Calu3 (cell line): ENCODE results near the gene KRTAP5-6. TPM values are rescaled to one million over a fixed set of nuclear protein-coding genes. Genes with fewer than 3 reads are reported as not detected.

Source experiments
- BruUV-seq: library from RNA; stranded (reverse); fragments of 400-500 nt; replicated peaks from 2 replicates; lab custom pipeline; 2021; lab: Mats Ljungman, UMichigan
- CTCF ChIA-PET: fragments of 300-600 bp; sonication (Branson Sonifier 250); formaldehyde crosslinking; loops from one replicate; lab custom pipeline; 2022; ENCODE audit warnings: antibody characterized with exemption; lab: Charles Lee
- DNase-seq: peaks from one replicate; pipeline ENCODE4 v3.0.0; 2022
- H3K27ac Mint-ChIP-seq: one replicate; pipeline ENCODE4 v1.8.0; 2022; ENCODE audit warnings: mixed read lengths; ENCODE audit not compliant: unreplicated experiment
- H3K27me3 Mint-ChIP-seq: one replicate; pipeline ENCODE4 v1.8.0; 2022; ENCODE audit warnings: mixed read lengths; ENCODE audit not compliant: unreplicated experiment
- H3K36me3 Mint-ChIP-seq: one replicate; pipeline ENCODE4 v1.8.0; 2022; ENCODE audit warnings: mild to moderate bottlenecking, moderate library complexity, mixed read lengths; ENCODE audit not compliant: insufficient read depth, unreplicated experiment
- H3K4me1 Mint-ChIP-seq: one replicate; pipeline ENCODE4 v1.8.0; 2022; ENCODE audit warnings: mild to moderate bottlenecking, low read depth, mixed read lengths; ENCODE audit not compliant: unreplicated experiment
- H3K4me3 Mint-ChIP-seq: one replicate; pipeline ENCODE4 v1.8.0; 2022; ENCODE audit warnings: mild to moderate bottlenecking, low read depth, moderate library complexity, mixed read lengths; ENCODE audit not compliant: unreplicated experiment
- H3K9me3 Mint-ChIP-seq: one replicate; pipeline ENCODE4 v1.8.0; 2022; ENCODE audit warnings: low read depth, mixed read lengths; ENCODE audit not compliant: unreplicated experiment
- intact Hi-C: fragments of 100-400 bp; cut with micrococcal nuclease; formaldehyde crosslinking; loops from one replicate; pipeline ENCODE4 v1.10.0; 2022; ENCODE audit not compliant: unreplicated experiment
- total RNA-seq: library from RNA; stranded (reverse); gene quantifications from 2 replicates; pipeline ENCODE4 v1.2.3, GENCODE V29; 2022
- TF ChIP-seq, protein P1 (sequence below): fragments of 200-600 bp; IDR thresholded peaks from one replicate; pipeline ENCODE4 v1.8.0; 2022; ENCODE audit warnings: antibody characterized with exemption; ENCODE audit not compliant: unreplicated experiment

Gene KRTAP5-6
- total RNA-seq, 1 experiment from 2014 or later, result not detected

DNA sequence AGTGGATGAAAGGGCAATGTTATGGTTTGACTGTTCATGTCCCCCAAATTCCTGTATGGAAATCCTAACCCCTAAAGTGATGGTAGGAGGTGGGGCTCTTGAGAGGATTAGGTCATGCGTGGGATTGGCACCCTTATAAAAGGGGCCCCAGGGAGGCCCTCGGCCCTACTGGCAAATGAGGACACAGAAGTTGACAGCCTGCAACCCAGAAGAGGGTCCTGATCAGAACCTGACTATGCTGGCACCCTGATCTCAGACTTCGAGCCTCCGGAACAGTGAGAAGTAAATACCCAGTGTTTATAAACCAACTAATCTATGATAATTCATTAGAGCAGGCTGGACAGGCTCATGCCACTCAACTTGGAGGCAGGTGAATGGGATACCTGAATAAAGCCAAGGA, 44.7 kb downstream of the KRTAP5-6 start:
- Mint-ChIP-seq H3K27me3 (no peaks in the 10 kb centered on the region), H3K4me3 (no peak overlapping the region), H3K36me3 (peaks cover 22% of the 10 kb centered on the region), H3K9me3 (peaks cover under 1% of the 10 kb centered on the region), H3K27ac (no peak overlapping the region), H3K4me1 (no peaks in the 10 kb centered on the region)
- no peak for DNase-seq
- TF ChIP-seq, protein P1, sequence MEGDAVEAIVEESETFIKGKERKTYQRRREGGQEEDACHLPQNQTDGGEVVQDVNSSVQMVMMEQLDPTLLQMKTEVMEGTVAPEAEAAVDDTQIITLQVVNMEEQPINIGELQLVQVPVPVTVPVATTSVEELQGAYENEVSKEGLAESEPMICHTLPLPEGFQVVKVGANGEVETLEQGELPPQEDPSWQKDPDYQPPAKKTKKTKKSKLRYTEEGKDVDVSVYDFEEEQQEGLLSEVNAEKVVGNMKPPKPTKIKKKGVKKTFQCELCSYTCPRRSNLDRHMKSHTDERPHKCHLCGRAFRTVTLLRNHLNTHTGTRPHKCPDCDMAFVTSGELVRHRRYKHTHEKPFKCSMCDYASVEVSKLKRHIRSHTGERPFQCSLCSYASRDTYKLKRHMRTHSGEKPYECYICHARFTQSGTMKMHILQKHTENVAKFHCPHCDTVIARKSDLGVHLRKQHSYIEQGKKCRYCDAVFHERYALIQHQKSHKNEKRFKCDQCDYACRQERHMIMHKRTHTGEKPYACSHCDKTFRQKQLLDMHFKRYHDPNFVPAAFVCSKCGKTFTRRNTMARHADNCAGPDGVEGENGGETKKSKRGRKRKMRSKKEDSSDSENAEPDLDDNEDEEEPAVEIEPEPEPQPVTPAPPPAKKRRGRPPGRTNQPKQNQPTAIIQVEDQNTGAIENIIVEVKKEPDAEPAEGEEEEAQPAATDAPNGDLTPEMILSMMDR, result no peak
- BruUV-seq, result no TSS peak
- intact Hi-C loops, result no loop called here
- CTCF ChIA-PET, result no interaction called here

DNA sequence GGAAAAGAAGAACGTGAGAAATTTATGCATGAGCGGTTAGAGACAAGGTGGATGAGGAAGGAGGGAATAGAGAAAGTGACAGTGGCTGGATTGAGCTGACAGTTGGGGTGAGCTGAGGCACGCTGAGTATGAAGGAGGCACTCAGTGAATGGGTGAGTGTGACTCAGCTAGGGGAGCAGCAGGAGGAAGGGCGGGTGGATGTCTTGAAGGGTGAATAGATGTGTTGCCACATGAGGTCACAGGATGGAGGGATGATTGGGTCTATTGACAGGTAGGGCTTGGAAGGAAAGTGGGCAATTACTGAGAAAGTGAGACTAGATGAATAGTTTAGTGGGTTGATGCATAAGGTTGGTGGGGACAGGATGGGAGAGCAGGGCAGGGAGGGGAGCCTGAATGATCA, 45.4 kb downstream of the KRTAP5-6 start:
- intact Hi-C loops, result no loop called here
- CTCF ChIA-PET, result no interaction called here
- H3K27ac Mint-ChIP-seq, result no peak overlapping the region

DNA sequence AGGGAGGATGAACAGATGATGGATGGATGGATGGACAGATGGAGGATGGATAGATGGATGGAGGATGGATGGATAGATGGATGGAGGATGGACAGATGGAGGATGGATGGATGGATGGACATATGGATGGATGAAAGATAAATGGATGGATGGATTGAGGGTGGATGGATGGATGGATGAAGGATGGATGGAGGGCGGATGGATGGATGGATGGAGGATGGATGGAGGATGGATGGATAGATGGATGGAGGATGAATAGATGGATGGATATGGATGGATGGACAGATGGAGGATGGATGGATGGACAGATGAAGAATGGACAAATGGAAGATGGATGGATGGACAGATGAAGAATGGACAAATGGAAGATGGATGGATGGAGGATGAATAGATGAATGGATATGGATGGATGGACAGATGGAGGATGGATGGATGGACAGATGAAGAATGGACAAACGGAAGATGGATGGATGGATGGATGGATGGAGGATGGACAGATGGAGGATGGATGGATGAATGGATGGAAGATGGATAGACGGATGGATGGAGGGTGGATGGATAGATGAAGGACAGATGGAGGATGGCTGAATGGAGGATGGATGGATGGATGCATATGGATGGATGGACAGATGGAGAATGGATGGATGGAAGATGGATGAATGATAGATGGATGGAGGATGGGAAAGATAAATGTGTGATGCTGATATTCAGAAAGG, 46.0 kb downstream of the KRTAP5-6 start:
- TF ChIP-seq, protein P1, result no peak
- Mint-ChIP-seq H3K9me3 (no peaks in the 10 kb centered on the region), H3K36me3 (peaks cover 18% of the 10 kb centered on the region), H3K27ac (no peak overlapping the region), H3K4me1 (no peaks in the 10 kb centered on the region), H3K27me3 (no peaks in the 10 kb centered on the region), H3K4me3 (no peak overlapping the region)
- BruUV-seq, result no TSS peak
- CTCF ChIA-PET, result no interaction called here
- DNase-seq, result no peak
- intact Hi-C loops, result no loop called here

More for the DNA sequence above, 45.4 kb downstream of the KRTAP5-6 start:
- TF ChIP-seq, protein P1, result no peak
- no peaks in the 10 kb centered on the region for H3K27me3 Mint-ChIP-seq
- no peak for DNase-seq
- H3K4me3 Mint-ChIP-seq, result no peak overlapping the region
- no peaks in the 10 kb centered on the region for H3K9me3 Mint-ChIP-seq
- peaks cover 24% of the 10 kb centered on the region for H3K36me3 Mint-ChIP-seq
- TSS peak; percentile 44 for BruUV-seq
- no peaks in the 10 kb centered on the region for H3K4me1 Mint-ChIP-seq

DNA sequence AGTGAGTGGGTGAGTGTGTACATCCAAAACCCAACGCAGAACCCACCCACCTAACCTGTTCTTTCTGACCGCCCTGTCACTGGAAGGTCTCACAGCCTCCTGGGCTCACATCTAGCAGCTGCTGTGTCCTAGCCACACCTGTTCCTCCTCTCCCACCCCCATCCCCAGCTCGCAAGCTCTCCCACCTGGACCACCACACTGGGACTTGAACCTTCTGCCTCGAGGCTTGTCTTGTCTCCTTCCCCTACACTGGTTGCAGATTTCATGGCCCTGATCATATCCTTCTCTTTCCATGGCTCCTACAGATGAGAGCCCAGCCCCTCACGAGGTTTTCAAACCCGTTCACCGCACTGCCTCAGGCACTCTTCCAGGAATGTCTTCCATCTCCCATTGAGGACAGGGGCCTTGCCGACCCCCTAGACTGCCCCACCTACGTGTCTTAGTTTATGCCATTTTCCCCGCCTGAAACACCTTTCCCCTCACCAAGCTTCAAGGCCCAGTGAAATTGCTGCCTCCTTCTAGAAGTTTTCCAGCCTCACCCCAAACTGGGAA, 46.7 kb downstream of the KRTAP5-6 start:
- intact Hi-C loops, result no loop called here

More for the DNA sequence above, 46.7 kb downstream of the KRTAP5-6 start:
- H3K4me3 Mint-ChIP-seq, result no peak overlapping the region
- H3K4me1 Mint-ChIP-seq, result no peaks in the 10 kb centered on the region
- no peak overlapping the region for H3K27ac Mint-ChIP-seq
- no peaks in the 10 kb centered on the region for H3K9me3 Mint-ChIP-seq
- BruUV-seq, result no TSS peak
- TF ChIP-seq, protein P1, result no peak
- H3K27me3 Mint-ChIP-seq, result no peaks in the 10 kb centered on the region
- no peak for DNase-seq
- H3K36me3 Mint-ChIP-seq, result peaks cover 13% of the 10 kb centered on the region
- CTCF ChIA-PET, result no interaction called here
